Embryonic facial prominence (tissue), 1 donor: ENCODE results near the gene ELOVL5.

ENCODE experiments used
- DNase-seq: peaks from one replicate; pipeline ENCODE4 v3.0.0-alpha.2; 2016; ENCODE audit errors: extremely low spot score

The ELOVL5 gene

GRCh38 chr6:53240139-53240538, 108.6 kb downstream of the ELOVL5 start:
- no peak for DNase-seq

- no peak for DNase-seq
Observed at GRCh38 chr6:53239526-53239925, 109.2 kb downstream of the ELOVL5 start.

GRCh38 chr6:53238311-53238710, 110.4 kb downstream of the ELOVL5 start:
- no peak for DNase-seq

GRCh38 chr6:53236241-53236640, 112.5 kb downstream of the ELOVL5 start:
- no peak for DNase-seq

GRCh38 chr6:53235508-53235907, 113.2 kb downstream of the ELOVL5 start:
- no peak for DNase-seq

GRCh38 chr6:53233309-53233708, 115.4 kb downstream of the ELOVL5 start:
- DNase-seq, result no peak

GRCh38 chr6:53230775-53231467, 117.8 kb downstream of the ELOVL5 start:
- no peak for DNase-seq

GRCh38 chr6:53227847-53228246, 120.9 kb downstream of the ELOVL5 start:
- DNase-seq, result no peak

GRCh38 chr6:53220605-53221004, 128.1 kb downstream of the ELOVL5 start:
- DNase-seq, result no peak
